Keratinocyte (primary cell): ENCODE results near the gene LHCGR. TPM values are rescaled to one million over a fixed set of nuclear protein-coding genes. Genes with fewer than 3 reads are reported as not detected.

Experiments used
- DNase-seq: peaks from one replicate; pipeline ENCODE4 v3.0.0-alpha.2; 2011; ENCODE audit warnings: low read depth, missing footprints, low spot score
- FAIRE-seq: peaks from 2 replicates; lab custom pipeline; 2011; peaks lifted over from hg19 to GRCh38; lab: Jason Lieb, UNC
- H2AFZ ChIP-seq: 2 replicates; pipeline ENCODE4 v1.6.0; 2012; ENCODE audit warnings: low read length, control low read depth, inconsistent platforms; ENCODE audit not compliant: control insufficient read depth
- H3K27ac ChIP-seq: 2 replicates; pipeline ENCODE4 v1.5.1; 2011; ENCODE audit warnings: low read length; ENCODE audit not compliant: control insufficient read depth, insufficient read depth
- H3K27me3 ChIP-seq: 3 replicates; pipeline ENCODE4 v1.6.0; 2011; ENCODE audit warnings: low read length; ENCODE audit not compliant: control insufficient read depth, insufficient read depth; ENCODE audit errors: extremely low read depth
- H3K36me3 ChIP-seq, 2 experiments: 2 replicates in 1 of 2; 3 replicates in 1 of 2; pipeline ENCODE4 v1.5.1; 2011; ENCODE audit warnings: low read length in 2 of 2, mild to moderate bottlenecking in 1 of 2; ENCODE audit not compliant: control insufficient read depth in 2 of 2, insufficient read depth in 2 of 2; ENCODE audit errors: extremely low read depth in 1 of 2
- H3K4me1 ChIP-seq: 3 replicates; pipeline ENCODE4 v1.5.1; 2011; ENCODE audit warnings: low read length; ENCODE audit not compliant: control insufficient read depth, insufficient read depth; ENCODE audit errors: extremely low read depth
- H3K4me2 ChIP-seq: 3 replicates; pipeline ENCODE4 v1.6.0; 2011; ENCODE audit warnings: low read depth, low read length; ENCODE audit not compliant: control insufficient read depth, insufficient read depth; ENCODE audit errors: extremely low read depth
- H3K4me3 ChIP-seq, 3 experiments: fragments of 200-600 bp in 1 of 3; sonication (generic) in 1 of 3; 2 replicates in 2 of 3; 3 replicates in 1 of 3; pipeline ENCODE4 v1.5.1; 2011 to 2016; ENCODE audit warnings: low read length in 3 of 3, mild to moderate bottlenecking in 3 of 3, control low read depth in 2 of 3, inconsistent platforms in 1 of 3, low read depth in 1 of 3, mixed read lengths in 1 of 3, mixed run types in 1 of 3, moderate library complexity in 1 of 3; ENCODE audit not compliant: control insufficient read depth in 2 of 3, insufficient read depth in 2 of 3; ENCODE audit errors: extremely low read depth in 1 of 3
- H3K79me2 ChIP-seq: 2 replicates; pipeline ENCODE4 v1.6.0; 2012; ENCODE audit warnings: low read length; ENCODE audit not compliant: control insufficient read depth, insufficient read depth
- H3K9ac ChIP-seq: 3 replicates; pipeline ENCODE4 v1.6.0; 2011; ENCODE audit warnings: low read length; ENCODE audit not compliant: control insufficient read depth, insufficient read depth; ENCODE audit errors: extremely low read depth
- H3K9me1 ChIP-seq: 3 replicates; pipeline ENCODE4 v1.6.0; 2011; ENCODE audit warnings: low read length; ENCODE audit not compliant: control insufficient read depth, insufficient read depth; ENCODE audit errors: extremely low read depth
- H3K9me3 ChIP-seq: 2 replicates; pipeline ENCODE4 v1.5.1; 2012; ENCODE audit warnings: low read depth, low read length; ENCODE audit not compliant: control insufficient read depth
- H4K20me1 ChIP-seq: 3 replicates; pipeline ENCODE4 v1.6.0; 2011; ENCODE audit warnings: low read length; ENCODE audit not compliant: control insufficient read depth, insufficient read depth; ENCODE audit errors: extremely low read depth
- EZH2 ChIP-seq: IDR thresholded peaks from one replicate; pipeline ENCODE4 v1.6.1; 2012; ENCODE audit warnings: inconsistent platforms, mild to moderate bottlenecking, low read length, moderate library complexity
- dilution Hi-C: fragments of 300-500 bp; cut with MboI; formaldehyde crosslinking; loops from one replicate; pipeline ENCODE4 v1.7.0; 2020; ENCODE audit warnings: low sequenced_read_pairs; ENCODE audit not compliant: extremely low pct_ligation_motif_present
- polyA plus RNA-seq, 5 experiments: library from polyadenylated mRNA; depleted of rRNA in 3 of 5; stranded (reverse) in 3 of 5; stranded (forward) in 1 of 5; unstranded in 1 of 5; fragments of >200 nt; gene quantifications; 1 replicate in 1 of 5; 2 replicates in 3 of 5; 3 replicates in 1 of 5; pipeline versions ENCODE4 v1.2.1 to v1.2.3, GENCODE V29; 2011 to 2012; ENCODE audit warnings: missing spikeins in 2 of 5, low read depth in 1 of 5, low replicate concordance in 1 of 5
- TF ChIP-seq, protein P1 (sequence below), 3 experiments: IDR thresholded peaks in 1 of 3; conservative IDR thresholded peaks in 1 of 3; optimal IDR thresholded peaks in 1 of 3; 2 replicates in 2 of 3; 3 replicates in 1 of 3; pipeline versions ENCODE3 to v1.5.1; 2011; ENCODE audit warnings: low read length in 3 of 3, mild to moderate bottlenecking in 3 of 3, moderate library complexity in 2 of 3, control low read depth in 1 of 3, inconsistent platforms in 1 of 3; ENCODE audit not compliant: insufficient read depth in 2 of 3; ENCODE audit errors: extremely low read depth in 1 of 3

The LHCGR gene
- polyA plus RNA-seq, 1 donor (not counting 4 experiments of a cell fraction or from before 2014, with no cell fraction given) = not detected

DNA sequence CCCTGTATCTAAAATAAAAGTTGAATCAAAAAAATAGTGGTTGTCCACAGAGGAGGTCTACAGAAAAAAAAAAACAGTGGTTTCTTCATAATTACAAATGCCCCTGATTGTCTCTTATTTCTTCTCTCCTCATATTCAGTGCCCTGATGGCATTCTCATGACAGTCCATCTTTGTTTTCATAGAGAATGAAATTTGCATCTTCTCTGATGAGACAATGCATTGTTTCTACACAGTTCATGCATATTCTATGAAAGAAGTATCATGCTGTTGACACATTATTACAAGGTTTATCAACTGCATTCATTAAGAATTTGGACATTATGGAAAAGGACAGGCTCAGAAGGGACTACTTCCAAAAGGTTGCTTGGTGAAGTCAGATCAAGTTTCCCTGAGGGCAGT, 59.5 kb downstream of the LHCGR start:
- Histone ChIP-seq H3K4me1 (peaks cover 5% of the 10 kb centered on the region), H3K27me3 (no peaks in the 10 kb centered on the region), H3K9me1 (no peaks in the 10 kb centered on the region), H3K9ac (no peak overlapping the region), H3K4me2 (no peak overlapping the region), H2AFZ (no peak overlapping the region), H3K27ac (no peak overlapping the region), H3K79me2 (no peaks in the 10 kb centered on the region), H3K4me3 (no peak overlapping the region), H3K9me3 (no peaks in the 10 kb centered on the region), H4K20me1 (no peaks in the 10 kb centered on the region), H3K36me3 (no peaks in the 10 kb centered on the region)
- no peak for DNase-seq
- no peak for FAIRE-seq
- TF ChIP-seq, protein P1, sequence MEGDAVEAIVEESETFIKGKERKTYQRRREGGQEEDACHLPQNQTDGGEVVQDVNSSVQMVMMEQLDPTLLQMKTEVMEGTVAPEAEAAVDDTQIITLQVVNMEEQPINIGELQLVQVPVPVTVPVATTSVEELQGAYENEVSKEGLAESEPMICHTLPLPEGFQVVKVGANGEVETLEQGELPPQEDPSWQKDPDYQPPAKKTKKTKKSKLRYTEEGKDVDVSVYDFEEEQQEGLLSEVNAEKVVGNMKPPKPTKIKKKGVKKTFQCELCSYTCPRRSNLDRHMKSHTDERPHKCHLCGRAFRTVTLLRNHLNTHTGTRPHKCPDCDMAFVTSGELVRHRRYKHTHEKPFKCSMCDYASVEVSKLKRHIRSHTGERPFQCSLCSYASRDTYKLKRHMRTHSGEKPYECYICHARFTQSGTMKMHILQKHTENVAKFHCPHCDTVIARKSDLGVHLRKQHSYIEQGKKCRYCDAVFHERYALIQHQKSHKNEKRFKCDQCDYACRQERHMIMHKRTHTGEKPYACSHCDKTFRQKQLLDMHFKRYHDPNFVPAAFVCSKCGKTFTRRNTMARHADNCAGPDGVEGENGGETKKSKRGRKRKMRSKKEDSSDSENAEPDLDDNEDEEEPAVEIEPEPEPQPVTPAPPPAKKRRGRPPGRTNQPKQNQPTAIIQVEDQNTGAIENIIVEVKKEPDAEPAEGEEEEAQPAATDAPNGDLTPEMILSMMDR (optimal IDR thresholded peaks at IDR 0.05 in 1 of 3, IDR thresholded peaks at IDR 0.05 in 1 of 3, conservative IDR thresholded peaks at IDR 0.05 in 1 of 3; ENCODE audit: extremely low read depth in 1 of 3, insufficient read depth in 2 of 3, low read length in 3 of 3) = no peak
- no peak for TF ChIP-seq EZH2
- dilution Hi-C loops = no loop called here

DNA sequence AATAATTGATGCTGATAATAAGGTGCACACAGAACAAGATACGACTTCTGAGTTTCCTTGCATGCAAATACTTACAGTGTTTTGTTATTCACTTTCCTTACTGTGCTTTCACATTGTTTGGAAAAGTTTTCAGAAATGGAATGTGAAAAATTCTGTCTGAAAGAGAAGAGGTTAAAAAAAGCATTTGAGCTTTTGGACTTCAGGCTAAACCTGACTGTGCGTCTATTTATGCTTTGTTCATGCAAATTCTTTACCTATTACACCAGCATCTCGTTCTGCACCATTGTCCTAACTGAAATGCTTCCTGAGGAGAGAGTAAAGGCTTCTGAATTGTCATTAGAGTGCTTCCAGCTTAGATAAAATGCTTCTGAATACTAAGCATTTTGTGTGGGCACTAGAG, 61.4 kb downstream of the LHCGR start:
- H3K4me2 ChIP-seq = peak overlapping the region; percentile 10
- no peaks in the 10 kb centered on the region for H3K27me3 ChIP-seq
- H3K9ac ChIP-seq = no peak overlapping the region
- no peaks in the 10 kb centered on the region for H3K9me3 ChIP-seq
- peak; percentile 57 for FAIRE-seq
- dilution Hi-C loops = no loop called here
- DNase-seq = no peak
- TF ChIP-seq EZH2 = no peak
- TF ChIP-seq, protein P1 (optimal IDR thresholded peaks at IDR 0.05 in 1 of 3, IDR thresholded peaks at IDR 0.05 in 1 of 3, conservative IDR thresholded peaks at IDR 0.05 in 1 of 3; ENCODE audit: extremely low read depth in 1 of 3, insufficient read depth in 2 of 3, low read length in 3 of 3) = no peak
- H3K4me1 ChIP-seq = peaks cover 5% of the 10 kb centered on the region
- no peaks in the 10 kb centered on the region for H3K79me2 ChIP-seq
- no peaks in the 10 kb centered on the region for H4K20me1 ChIP-seq
- no peak overlapping the region for H3K4me3 ChIP-seq
- no peak overlapping the region for H3K27ac ChIP-seq
- no peaks in the 10 kb centered on the region for H3K9me1 ChIP-seq
- no peaks in the 10 kb centered on the region for H3K36me3 ChIP-seq
- H2AFZ ChIP-seq = no peak overlapping the region
